Bladder microvascular endothelial cell (primary cell): ENCODE data around the gene LRRC34. TPM values are rescaled to one million over a fixed set of nuclear protein-coding genes. Genes with fewer than 3 reads are reported as not detected.

Source experiments
- total RNA-seq: library from RNA; depleted of rRNA; stranded (reverse); fragments of >200 nt; gene quantifications from 2 replicates; pipeline ENCODE4 v1.2.3, GENCODE V29; 2014

The LRRC34 gene
- 0.16 and 1.3 TPM in 2 replicates for total RNA-seq

DNA sequence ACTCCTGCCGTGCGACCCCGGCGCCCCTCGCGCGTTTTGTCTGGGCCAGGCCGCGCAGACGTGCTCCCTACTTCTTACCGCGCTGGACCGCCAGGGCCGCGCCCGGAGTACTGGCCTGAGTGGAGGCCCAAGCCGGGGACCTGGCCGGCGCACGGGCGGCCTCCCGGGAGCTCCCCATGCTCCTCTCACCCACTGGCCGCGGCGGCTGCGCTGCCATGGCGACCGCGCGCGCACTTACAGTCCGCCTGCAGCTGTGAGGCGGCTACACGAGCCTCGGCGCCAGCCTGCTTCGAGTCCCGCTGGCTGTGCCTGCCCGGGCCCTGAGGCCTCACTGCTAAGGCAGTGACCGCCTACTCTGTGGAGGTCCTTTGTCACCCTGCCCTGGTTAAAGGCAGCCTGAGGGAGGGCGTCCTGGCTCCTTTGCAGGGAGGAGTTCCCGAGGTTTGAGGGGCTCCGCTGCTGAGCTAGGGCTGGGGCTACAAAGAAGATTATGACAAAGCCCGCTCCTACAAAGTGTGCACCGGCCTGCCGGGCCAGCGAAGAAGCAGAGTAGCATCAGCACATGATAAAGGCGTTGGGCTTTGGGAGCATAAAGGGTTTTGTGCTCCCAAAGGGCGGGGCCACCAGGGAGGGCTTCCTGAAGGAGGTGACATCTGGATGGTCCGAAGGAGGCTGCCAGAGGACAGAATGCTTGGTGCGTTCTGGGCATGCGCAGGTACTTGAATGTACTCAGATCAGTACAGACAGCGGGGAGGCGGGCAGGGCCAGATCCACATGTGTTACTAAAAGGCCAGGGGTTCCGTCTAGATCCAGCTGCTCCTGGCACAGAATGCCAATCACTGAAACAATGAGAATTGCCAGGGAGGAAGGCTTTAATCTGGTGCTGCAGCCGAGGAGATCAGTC lies at the start of gene LRRC34, which contains the start of gene LRRIQ4:
Gene LRRC34 (minus strand): TSS at position 573 of the 904 bp plus-strand sequence. CDS start 356 bp downstream, at position 217.
Gene LRRIQ4 (plus strand): TSS at position 539 of the 904 bp plus-strand sequence. CDS start 9,052 bp downstream, outside the sequence.

DNA sequence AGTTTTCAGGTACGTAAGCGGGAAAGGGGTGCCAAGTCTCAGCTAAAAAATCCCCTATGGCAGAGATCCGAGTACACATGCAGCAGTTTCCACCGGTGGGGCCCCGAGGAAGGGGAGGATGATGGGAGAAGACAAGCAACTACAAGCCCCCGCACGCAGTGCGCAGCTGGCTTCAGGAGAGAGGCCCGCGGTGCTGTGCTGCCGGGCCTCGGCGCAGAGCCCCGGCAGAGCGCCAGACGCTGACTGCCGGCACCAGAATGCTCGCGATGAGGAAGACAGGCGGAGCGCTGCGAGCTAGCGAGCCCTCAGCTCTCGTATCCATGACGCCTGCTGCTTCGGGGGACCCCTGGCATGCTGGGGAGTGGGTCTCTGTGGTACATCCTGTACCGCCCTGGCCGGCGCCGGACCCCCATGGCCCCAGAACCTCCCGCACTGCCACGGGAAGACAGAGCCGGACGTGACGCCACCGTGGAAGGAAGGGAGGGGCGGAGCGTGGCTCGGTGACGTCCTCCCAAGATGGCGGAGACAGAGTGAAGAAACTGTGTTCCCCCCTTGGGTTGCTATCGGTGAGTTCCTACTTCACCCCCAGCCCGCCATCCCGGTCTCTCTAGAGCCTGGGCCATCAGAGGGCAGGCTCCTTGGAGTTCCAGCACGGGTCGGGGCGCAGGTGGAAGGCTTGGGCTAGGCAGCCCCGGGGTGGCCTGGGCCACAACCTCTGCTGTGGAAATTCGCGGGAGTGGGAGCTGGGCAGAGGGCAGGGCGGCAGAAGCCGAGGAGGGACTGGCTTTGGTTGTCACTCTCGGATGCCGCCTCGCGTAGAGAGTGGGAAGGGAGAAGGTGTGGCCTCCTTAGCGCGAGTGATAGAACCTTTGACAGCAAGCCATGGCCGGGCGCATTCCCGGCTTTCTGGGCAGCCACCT lies 39.5 kb downstream of the LRRC34 start, which contains the start of gene MYNN:
Gene MYNN (plus strand): TSS at position 500 of the 920 bp plus-strand sequence. CDS start 900 bp downstream, outside the sequence.

DNA sequence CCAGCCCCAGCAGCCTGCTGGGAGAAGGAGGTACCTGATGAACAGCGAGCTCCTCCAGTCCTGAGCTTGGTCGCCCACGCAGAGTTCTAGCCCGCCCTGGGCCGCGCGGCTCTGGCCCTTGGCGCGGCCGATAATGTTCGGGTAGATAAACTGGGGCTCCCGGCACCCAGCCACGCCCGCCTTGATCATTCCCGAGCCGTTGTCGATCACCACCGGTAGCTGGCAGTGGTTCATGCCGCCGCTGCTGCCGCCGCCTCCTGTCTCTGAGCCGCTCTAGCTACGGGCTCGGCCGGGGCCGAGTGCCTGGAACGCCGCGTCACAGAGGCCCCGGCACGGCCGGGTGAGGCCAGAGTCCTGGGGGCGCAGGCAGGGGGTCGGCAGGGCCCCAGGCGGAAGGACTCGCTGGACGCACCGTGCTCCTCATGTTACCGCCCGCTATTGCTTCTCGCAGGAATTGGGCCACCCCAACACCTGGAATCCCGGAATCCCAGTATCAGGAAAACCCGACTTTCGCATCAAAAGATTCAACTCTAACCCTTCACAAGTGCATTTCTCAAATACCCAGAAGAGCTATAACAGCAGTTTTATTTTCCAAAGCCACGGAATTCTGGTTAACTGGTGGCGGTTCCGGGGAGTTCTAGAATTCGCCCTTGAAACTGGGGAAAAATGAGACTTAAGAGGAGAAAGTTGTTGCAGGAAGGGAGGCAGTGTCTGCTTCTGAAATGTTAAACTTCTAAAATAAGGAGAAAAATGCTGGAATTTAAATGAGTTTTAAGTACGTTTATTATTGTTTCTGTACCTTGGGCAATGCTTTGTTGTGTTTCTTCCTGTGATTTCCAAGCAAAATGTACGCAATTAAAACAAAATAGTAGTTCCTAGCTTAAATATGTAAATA lies 43.2 kb downstream of the LRRC34 start, which contains the start of gene ACTRT3:
Gene ACTRT3 (minus strand): TSS at position 275 of the 895 bp plus-strand sequence. CDS start 41 bp downstream, at position 234.

DNA sequence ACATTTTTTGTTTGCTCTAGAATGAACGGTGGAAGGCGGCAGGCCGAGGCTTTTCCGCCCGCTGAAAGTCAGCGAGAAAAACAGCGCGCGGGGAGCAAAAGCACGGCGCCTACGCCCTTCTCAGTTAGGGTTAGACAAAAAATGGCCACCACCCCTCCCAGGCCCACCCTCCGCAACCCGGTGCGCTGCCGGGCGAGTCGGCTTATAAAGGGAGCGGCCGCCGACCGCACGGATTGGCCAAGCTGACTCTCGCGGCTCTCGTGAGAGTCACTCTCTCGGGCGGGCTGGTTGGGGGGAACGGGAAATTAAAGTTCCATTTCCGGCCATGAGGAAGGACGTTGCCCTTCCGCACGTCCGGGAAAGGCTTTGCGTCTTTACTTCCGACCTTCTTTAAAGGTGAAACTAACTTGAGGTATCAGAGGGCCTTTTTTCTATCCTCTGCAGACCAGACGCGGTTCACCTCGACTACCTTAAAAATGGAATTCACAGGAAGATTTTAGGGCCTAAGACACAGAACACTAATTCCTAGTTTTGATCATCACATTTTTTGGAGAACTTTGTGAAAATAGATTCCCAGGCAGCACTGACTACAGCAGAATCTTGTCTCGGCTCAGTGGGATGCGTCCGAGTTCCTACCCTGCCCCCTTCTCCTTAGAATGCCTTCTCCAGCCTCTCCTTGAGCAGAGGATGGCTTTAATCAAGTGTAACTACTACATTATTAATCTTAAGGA lies 47.7 kb downstream of the LRRC34 start, which contains the start of gene TERC:
Gene TERC (minus strand): TSS at position 179 of the 731 bp plus-strand sequence.

Other genes starting within 250 kb of the LRRC34 start
- gene MECOM, start 149.2 kb downstream of the LRRC34 start, total RNA-seq, result 36.8 and 86.5 TPM in 2 replicates
- gene TERC, start 47.8 kb downstream of the LRRC34 start, total RNA-seq, result 16.6 and 129 TPM in 2 replicates
- 1.5 and 2.0 TPM in 2 replicates for gene ACTRT3, start 43.3 kb downstream of the LRRC34 start, total RNA-seq
- 18.8 and 24.2 TPM in 2 replicates for gene MYNN, start 39.5 kb downstream of the LRRC34 start, total RNA-seq
- gene LRRIQ4, start within 50 bp of the LRRC34 start, total RNA-seq, result not detected in 2 replicates
- not detected in 2 replicates for gene LRRC31, start 57.0 kb upstream of the LRRC34 start, total RNA-seq
- not detected in 2 replicates for gene SAMD7, start 98.7 kb upstream of the LRRC34 start, total RNA-seq
- 22.5 and 65.2 TPM in 2 replicates for gene SEC62, start 153.9 kb upstream of the LRRC34 start, total RNA-seq
- gene GPR160, start 225.1 kb upstream of the LRRC34 start, total RNA-seq, result 4.8 and 13.3 TPM in 2 replicates